ENCODE data around the gene IFI27. TPM values are rescaled to one million over a fixed set of nuclear protein-coding genes. Genes with fewer than 3 reads are reported as not detected.

The IFI27 gene
- total RNA-seq, 3 donors from 2014 or later, result 1.3 to 1.7 (median 1.3) TPM

DNA sequence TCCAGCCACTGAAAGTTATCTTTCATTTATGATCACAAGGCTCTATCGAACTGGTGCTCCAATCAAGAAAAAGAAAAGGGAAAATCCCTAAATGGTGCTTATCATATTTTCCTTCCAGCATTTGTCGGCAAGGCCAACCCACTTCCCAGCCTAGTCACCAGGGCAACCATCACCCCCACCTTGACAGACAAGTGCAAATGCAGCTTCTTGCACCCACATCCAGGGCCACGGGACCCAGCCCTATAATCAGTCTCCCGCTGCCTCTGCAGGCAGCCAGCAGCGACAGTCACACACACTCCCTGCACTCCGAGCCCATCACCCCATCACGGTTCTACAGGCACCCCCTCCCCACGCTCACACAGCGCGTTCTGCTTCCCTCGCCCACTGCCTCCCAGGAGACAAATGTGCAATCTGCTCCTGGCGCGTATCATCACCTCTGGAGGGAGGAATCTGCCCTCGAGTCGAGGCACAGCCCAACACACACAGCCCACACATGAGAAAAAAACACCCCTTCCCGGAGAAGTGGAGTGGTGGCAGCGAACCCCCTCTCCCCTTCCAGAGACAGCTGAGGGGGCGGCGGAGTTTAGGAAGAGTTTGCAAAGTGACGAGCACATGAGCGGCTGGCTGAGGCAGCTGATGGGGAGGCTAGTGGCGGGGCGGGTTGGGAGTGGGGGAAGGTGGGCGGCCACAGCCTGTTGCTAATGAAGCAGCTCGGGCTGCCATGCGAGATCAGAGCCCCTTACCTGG is 54.3 kb downstream of the IFI27 start:
- DNase-seq, result no peak
- Mint-ChIP-seq H3K4me3 (no peak overlapping the region), H3K27me3 (ENCODE audit: low read depth) (no peaks in the 10 kb centered on the region), H3K36me3 (ENCODE audit: insufficient read depth) (no peaks in the 10 kb centered on the region), H3K4me1 (ENCODE audit: low read depth) (peaks cover 43% of the 10 kb centered on the region), H3K9me3 (no peaks in the 10 kb centered on the region)
- peak; percentile 48 to 70 for ATAC-seq

DNA sequence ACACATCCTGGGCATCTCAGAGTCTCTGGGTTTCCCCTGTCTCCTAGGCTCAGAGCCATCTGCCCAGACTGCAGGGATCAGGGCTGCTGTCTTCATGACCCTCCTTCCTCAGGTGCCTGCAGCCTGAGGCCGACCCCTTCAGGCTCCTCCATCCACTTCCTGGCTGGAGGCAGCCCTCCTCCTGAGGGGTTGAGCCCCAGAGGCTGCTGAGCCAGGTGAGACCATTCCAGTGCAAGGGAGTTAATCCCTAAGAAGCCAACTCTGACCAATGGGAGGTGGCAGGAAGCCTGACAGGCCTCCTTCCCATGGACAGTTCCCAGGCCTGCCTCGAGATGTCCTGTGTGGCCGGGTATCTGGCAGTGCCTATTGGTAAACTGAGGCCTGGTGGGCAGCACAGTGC is 55.2 kb downstream of the IFI27 start:
- no peak for DNase-seq
- H3K27me3 Mint-ChIP-seq (ENCODE audit: low read depth), result no peaks in the 10 kb centered on the region
- no peak overlapping the region for H3K4me3 Mint-ChIP-seq
- H3K36me3 Mint-ChIP-seq (ENCODE audit: insufficient read depth), result no peaks in the 10 kb centered on the region
- H3K4me1 Mint-ChIP-seq (ENCODE audit: low read depth), result peaks cover 35% of the 10 kb centered on the region
- H3K9me3 Mint-ChIP-seq, result no peaks in the 10 kb centered on the region
- no peak for ATAC-seq

Other genes starting within 250 kb of the IFI27 start
- gene FAM181A, start 183.4 kb upstream of the IFI27 start, total RNA-seq, result not detected
- gene ASB2, start 134.2 kb upstream of the IFI27 start, total RNA-seq, result 1 to 10 TPM; 8.2 to 9.9 (median 9.8) TPM
- gene CCDC197, start 113.4 kb upstream of the IFI27 start, total RNA-seq, result under 1 TPM in 1 of 3 donors, not detected in 2; 0.35 TPM
- under 1 TPM; 0.50 to 0.54 (median 0.53) TPM for gene OTUB2, start 84.4 kb upstream of the IFI27 start, total RNA-seq
- gene DDX24, start 29.5 kb upstream of the IFI27 start, total RNA-seq, result 100 to 1,000 TPM; 287 to 321 (median 319) TPM
- gene IFI27L1, start 29.4 kb upstream of the IFI27 start, total RNA-seq, result 1 to 10 TPM; 8.9 to 9.5 (median 9.0) TPM
- 10 to 100 TPM; 19.3 to 26.4 (median 23.6) TPM for gene IFI27L2, start 18.9 kb downstream of the IFI27 start, total RNA-seq
- gene PPP4R4, start 63.6 kb downstream of the IFI27 start, total RNA-seq, result 1 to 10 TPM; 2.0 to 4.2 (median 2.8) TPM
- gene SERPINA10, start 182.5 kb downstream of the IFI27 start, total RNA-seq, result not detected
- gene SERPINA6, start 212.6 kb downstream of the IFI27 start, total RNA-seq, result not detected

All from activated T-cell treated with anti-CD3 and anti-CD28 coated beads, Interleukin-2, amount 50 U/mL, for 4 hours (primary cell).